Rectal smooth muscle tissue (tissue), 1 donor: ENCODE data around the gene RBP4.

Experiments
- H3K27ac ChIP-seq: one replicate; pipeline ENCODE4 v1.7.0; 2013; ENCODE audit warnings: low read depth, low read length, inconsistent platforms
- H3K27me3 ChIP-seq: one replicate; pipeline ENCODE4 v1.7.0; 2013; ENCODE audit warnings: low read length; ENCODE audit not compliant: control insufficient read depth, insufficient read depth
- H3K36me3 ChIP-seq: one replicate; pipeline ENCODE4 v1.7.0; 2013; ENCODE audit warnings: low read length; ENCODE audit not compliant: control insufficient read depth, insufficient read depth
- H3K4me1 ChIP-seq: one replicate; pipeline ENCODE4 v1.7.0; 2013; ENCODE audit warnings: low read length; ENCODE audit not compliant: control insufficient read depth, insufficient read depth
- H3K4me3 ChIP-seq: one replicate; pipeline ENCODE4 v1.7.0; 2013; ENCODE audit warnings: low read length
- H3K9ac ChIP-seq: one replicate; pipeline ENCODE4 v1.7.0; 2013; ENCODE audit warnings: low read length

RBP4 gene

GRCh38 chr10:93573051-93573909 is 27.8 kb downstream of the RBP4 start:
- no peak overlapping the region for H3K4me3 ChIP-seq

DNA sequence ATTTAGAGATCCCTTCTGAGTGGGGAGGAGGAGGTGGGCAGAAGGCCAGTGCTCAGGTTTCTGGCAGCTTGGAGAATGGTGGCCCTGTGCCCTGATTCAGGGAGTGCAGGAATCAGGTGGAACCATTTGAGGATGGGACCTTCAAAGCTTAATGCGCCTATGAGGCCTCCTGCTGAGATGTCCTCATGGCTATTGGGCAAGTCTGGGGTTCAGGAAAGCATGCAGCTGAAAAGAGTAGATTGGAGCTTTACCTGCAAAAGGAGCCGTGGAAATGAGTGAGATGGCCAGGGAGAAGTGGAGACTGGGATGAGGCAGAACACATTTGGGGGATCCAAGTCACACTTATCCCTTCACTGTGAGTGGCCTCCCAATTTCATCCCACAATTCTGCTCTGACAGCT is 28.4 kb downstream of the RBP4 start:
- no peaks in the 10 kb centered on the region for H3K27me3 ChIP-seq
- no peak overlapping the region for H3K9ac ChIP-seq
- no peaks in the 10 kb centered on the region for H3K4me1 ChIP-seq

More at GRCh38 chr10:93573051-93573909, 27.8 kb downstream of the RBP4 start:
- no peak overlapping the region for H3K9ac ChIP-seq
- no peaks in the 10 kb centered on the region for H3K27me3 ChIP-seq
- H3K27ac ChIP-seq = no peak overlapping the region
- H3K4me1 ChIP-seq = no peaks in the 10 kb centered on the region
- no peaks in the 10 kb centered on the region for H3K36me3 ChIP-seq

DNA sequence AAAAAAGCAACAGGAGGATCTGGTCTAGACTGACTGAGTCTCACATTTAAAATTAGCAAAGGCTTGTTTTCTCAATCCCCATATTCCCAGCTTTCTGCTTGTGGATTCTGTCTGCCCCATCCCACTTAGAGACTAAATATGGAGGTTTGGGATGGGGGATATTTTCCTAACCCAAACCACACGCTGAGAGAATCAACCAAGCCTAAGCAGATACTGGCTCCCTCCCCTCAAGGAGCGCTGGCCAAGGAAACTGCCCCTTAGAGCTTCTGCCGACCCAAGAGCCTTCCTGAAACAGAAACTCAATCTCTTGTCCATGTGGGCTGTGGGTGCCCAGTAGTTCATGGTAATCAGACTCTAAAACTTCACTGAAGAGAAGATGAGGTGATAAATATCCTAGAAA is 30.7 kb downstream of the RBP4 start:
- Histone ChIP-seq H3K27ac (no peak overlapping the region), H3K9ac (no peak overlapping the region), H3K27me3 (peaks cover 2% of the 10 kb centered on the region), H3K4me1 (no peaks in the 10 kb centered on the region), H3K4me3 (no peak overlapping the region), H3K36me3 (no peaks in the 10 kb centered on the region)

More for the DNA sequence above, 28.4 kb downstream of the RBP4 start:
- Histone ChIP-seq H3K36me3 (no peaks in the 10 kb centered on the region), H3K4me3 (no peak overlapping the region), H3K27ac (no peak overlapping the region)

- no peak overlapping the region for H3K9ac ChIP-seq
- H3K27me3 ChIP-seq = peaks cover 2% of the 10 kb centered on the region
- H3K4me1 ChIP-seq = no peaks in the 10 kb centered on the region
- H3K36me3 ChIP-seq = no peaks in the 10 kb centered on the region
- H3K4me3 ChIP-seq = peak overlapping the region; percentile 28
- no peak overlapping the region for H3K27ac ChIP-seq
Observed at GRCh38 chr10:93568105-93568390, 33.0 kb downstream of the RBP4 start.

DNA sequence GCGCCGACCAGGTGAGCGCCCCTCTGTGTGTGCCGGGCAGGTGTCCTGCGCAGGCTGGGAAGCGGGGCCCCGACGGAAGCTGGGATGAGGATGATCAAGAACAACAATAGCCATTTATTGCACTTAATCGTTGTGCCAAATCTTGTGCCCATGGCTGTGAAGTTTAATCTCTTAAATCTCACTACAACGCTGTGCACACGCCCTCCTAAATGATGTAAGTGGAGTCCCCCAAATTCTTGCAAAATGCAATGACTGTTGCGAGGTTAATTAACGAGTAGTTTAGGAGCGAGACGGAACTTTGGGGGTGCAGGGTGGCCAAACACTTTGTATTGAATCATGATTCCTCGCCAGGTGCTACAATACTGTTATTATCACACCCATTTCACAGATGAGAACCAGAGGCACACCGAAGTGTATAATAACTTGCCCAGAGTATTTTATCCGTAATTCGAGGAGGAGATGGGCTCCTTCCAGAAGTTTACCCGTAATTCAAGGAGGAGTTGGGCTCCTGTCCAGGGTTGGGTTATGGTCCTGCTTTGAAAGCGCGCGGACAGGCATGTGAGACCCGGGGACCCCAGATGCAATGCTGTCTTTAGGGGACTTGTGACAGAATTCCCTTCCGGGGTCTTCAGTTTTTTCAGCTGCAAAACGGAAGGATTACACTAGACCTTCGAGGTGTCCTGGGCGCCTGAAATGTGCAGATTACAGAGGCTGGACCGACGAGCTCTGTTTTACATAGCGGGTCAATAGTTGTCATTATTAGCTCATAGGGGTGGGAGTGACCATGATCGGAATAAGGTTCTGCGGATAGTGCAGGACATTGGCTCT is 33.5 kb downstream of the RBP4 start:
- H3K4me1 ChIP-seq = no peaks in the 10 kb centered on the region
- H3K27ac ChIP-seq = no peak overlapping the region
- H3K36me3 ChIP-seq = no peaks in the 10 kb centered on the region
- H3K27me3 ChIP-seq = peaks cover 2% of the 10 kb centered on the region
- peak overlapping the region; percentile 38 for H3K4me3 ChIP-seq
- no peak overlapping the region for H3K9ac ChIP-seq

- Histone ChIP-seq H3K9ac (no peak within 1 kb of the TSS), H3K4me1 (no peaks in the 10 kb centered on the region), H3K36me3 (no peaks in the 10 kb centered on the region), H3K4me3 (peak within 1 kb of the TSS; percentile 38), H3K27me3 (peaks cover 2% of the 10 kb centered on the region), H3K27ac (no peak within 1 kb of the TSS)
Observed at GRCh38 chr10:93566435-93567276, 34.4 kb downstream of the RBP4 start, which contains the start of gene FFAR4. TSS of gene FFAR4 (plus strand) at chr10:93566665. CDS start at chr10:93566721, 56 bp downstream.

DNA sequence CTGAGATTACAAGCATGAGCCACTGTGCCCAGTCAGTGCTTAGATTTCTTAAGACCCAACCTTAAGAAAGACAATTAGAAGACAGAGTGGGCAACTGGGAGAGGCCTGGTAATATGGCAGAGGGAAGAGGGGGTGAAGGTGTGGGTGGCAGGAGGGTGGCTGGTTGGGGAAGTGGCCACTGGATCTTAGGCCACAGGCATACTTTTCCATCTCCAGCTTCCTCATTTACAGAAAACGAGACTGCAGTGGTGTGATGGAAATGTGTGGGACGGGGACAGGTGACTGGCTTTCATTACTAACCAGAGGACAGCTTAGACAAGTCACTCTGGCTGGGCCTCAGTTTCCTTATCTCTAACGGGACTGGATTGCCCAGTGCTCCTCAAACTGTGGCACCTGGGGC is 35.6 kb downstream of the RBP4 start:
- H3K27ac ChIP-seq = no peak overlapping the region
- H3K4me3 ChIP-seq = no peak overlapping the region
- peaks cover 2% of the 10 kb centered on the region for H3K27me3 ChIP-seq
- no peaks in the 10 kb centered on the region for H3K4me1 ChIP-seq
- no peak overlapping the region for H3K9ac ChIP-seq
- no peaks in the 10 kb centered on the region for H3K36me3 ChIP-seq

DNA sequence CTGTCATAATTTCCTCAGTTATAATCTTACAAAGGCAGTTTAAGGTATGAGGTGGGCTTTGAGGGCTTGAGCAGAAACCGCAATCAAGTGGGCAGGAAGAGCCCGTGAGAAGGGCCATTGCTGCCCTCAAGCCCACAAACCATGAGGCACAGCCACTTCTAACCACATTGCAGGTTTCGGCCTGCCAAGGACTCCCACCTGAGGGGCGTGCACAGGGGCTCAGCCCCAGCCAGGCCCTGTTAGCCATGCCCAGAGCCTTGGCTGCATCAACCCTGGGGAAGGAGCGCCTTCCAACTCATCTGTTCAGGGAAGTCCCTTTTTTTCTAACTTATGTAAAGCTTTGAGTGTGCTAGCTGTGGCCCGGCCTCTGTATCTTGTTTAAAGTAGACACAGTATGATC is 40.5 kb downstream of the RBP4 start:
- no peaks in the 10 kb centered on the region for H3K4me1 ChIP-seq
- H3K27ac ChIP-seq = no peak overlapping the region
- H3K27me3 ChIP-seq = no peaks in the 10 kb centered on the region
- no peaks in the 10 kb centered on the region for H3K36me3 ChIP-seq
- H3K4me3 ChIP-seq = no peak overlapping the region
- H3K9ac ChIP-seq = no peak overlapping the region

GRCh38 chr10:93559490-93559889 is 41.5 kb downstream of the RBP4 start:
- Histone ChIP-seq H3K9ac (no peak overlapping the region), H3K4me1 (no peaks in the 10 kb centered on the region), H3K4me3 (no peak overlapping the region), H3K27me3 (no peaks in the 10 kb centered on the region), H3K36me3 (no peaks in the 10 kb centered on the region), H3K27ac (no peak overlapping the region)

DNA sequence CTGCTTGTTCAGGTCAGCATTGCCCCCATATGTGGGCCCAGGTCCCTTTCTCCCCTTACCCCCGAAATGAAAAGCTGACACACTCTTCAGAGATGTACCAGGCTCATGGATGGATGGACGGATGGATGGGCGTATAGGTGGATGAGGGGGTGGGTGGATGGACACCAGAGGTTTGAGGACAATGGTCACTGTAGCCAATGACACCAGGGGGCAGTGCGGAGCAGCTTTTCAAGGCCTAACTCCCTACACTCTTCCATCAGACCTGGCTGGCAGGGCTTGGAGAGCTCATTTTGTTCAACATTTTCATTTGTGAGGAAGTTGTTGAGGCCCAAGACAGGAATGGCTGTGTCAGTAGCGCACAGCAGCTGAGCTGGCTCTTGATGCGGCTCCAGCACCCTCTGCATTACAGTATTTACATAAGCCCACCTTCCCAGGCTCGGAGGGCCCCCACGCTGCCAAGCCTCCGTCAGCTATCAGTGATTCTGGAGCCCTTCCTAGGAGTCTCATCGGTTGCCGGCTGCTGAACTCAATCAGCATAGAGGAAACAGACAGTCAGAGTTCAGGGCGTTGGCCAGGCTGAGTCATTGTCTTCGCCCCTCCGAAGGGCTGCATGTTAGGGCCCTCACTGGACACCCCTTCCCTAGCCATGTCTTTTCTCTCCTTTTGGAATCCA is 46.1 kb downstream of the RBP4 start:
- no peaks in the 10 kb centered on the region for H3K27me3 ChIP-seq
- no peaks in the 10 kb centered on the region for H3K36me3 ChIP-seq
- H3K9ac ChIP-seq = no peak overlapping the region
- no peak overlapping the region for H3K4me3 ChIP-seq
- H3K4me1 ChIP-seq = no peaks in the 10 kb centered on the region
- no peak overlapping the region for H3K27ac ChIP-seq

DNA sequence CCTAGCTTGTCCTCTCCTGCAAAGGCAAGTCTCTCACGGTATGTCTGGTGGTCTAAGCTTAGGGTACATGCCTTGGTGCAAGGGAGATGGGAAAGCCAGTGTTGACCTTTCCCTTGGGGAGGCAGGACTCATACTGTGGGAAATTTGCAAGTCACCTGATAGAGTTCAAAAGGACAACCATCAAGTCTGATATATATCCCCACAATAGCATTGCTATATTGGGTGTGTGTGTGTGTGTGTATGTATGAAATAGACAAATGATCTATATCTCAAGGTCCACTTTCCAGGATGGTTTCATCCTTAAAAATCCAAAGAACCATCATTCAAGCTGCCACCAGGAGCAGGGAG is 46.7 kb downstream of the RBP4 start:
- no peak overlapping the region for H3K4me3 ChIP-seq
- H3K27ac ChIP-seq = no peak overlapping the region
- H3K36me3 ChIP-seq = no peaks in the 10 kb centered on the region
- no peaks in the 10 kb centered on the region for H3K4me1 ChIP-seq
- H3K27me3 ChIP-seq = no peaks in the 10 kb centered on the region
- no peak overlapping the region for H3K9ac ChIP-seq
